NB4 (cell line): Measurements from ENCODE around the gene AKAP10.
"Not testable (repeated sequence)": the region's sequence is repeated elsewhere in the genome, so short reads cannot be mapped to it uniquely, and the experiment has no call there.

Experiments used
- DNase-seq: peaks from one replicate; pipeline ENCODE4 v3.0.0; 2010; ENCODE audit warnings: low read depth
- H3K4me3 ChIP-seq: one replicate; pipeline ENCODE4 v1.5.1; 2011; ENCODE audit warnings: mild to moderate bottlenecking, low read depth, low read length, moderate library complexity
- CTCF ChIP-seq: IDR thresholded peaks from one replicate; pipeline ENCODE4 v1.5.1; 2012; ENCODE audit warnings: low read depth, low read length
- MAX ChIP-seq: IDR thresholded peaks from 2 replicates; pipeline ENCODE4 v1.6.1; 2011; ENCODE audit warnings: low read depth, low read length
- MYC ChIP-seq: IDR thresholded peaks from 2 replicates; pipeline ENCODE4 v1.6.1; 2011; ENCODE audit warnings: low read depth, low read length
- POLR2A ChIP-seq: IDR thresholded peaks from 2 replicates; pipeline ENCODE4 v1.6.1; 2011; ENCODE audit warnings: mild to moderate bottlenecking; ENCODE audit not compliant: insufficient read length; ENCODE audit errors: extremely low read depth

Gene AKAP10

GRCh38 chr17:19873346-19873745, 104.3 kb downstream of the AKAP10 start:
- no peak for DNase-seq
- H3K4me3 ChIP-seq = no peak overlapping the region
- TF ChIP-seq CTCF = no peak
- no peak for TF ChIP-seq POLR2A
- TF ChIP-seq MYC = no peak
- TF ChIP-seq MAX = no peak

- no peak overlapping the region for H3K4me3 ChIP-seq
- TF ChIP-seq MAX = no peak
- TF ChIP-seq POLR2A = no peak
- no peak for TF ChIP-seq CTCF
- no peak for TF ChIP-seq MYC
Observed at GRCh38 chr17:19868079-19868395, 109.6 kb downstream of the AKAP10 start.

GRCh38 chr17:19867329-19868078, 110.1 kb downstream of the AKAP10 start, which contains the start of gene ULK2:
TSS of gene ULK2 (minus strand) at chr17:19867936. CDS start at chr17:19867417, 519 bp downstream.
- no peak for TF ChIP-seq MYC
- peak; percentile 2 for TF ChIP-seq CTCF
- TF ChIP-seq POLR2A = no peak
- no peak for TF ChIP-seq MAX
- DNase-seq = peak; percentile 68
- H3K4me3 ChIP-seq = peak within 1 kb of the TSS; percentile 46

More at GRCh38 chr17:19868079-19868395, 109.6 kb downstream of the AKAP10 start:
- no peak for DNase-seq

GRCh38 chr17:19867079-19867328, 110.6 kb downstream of the AKAP10 start:
- DNase-seq = peak; percentile 77
- H3K4me3 ChIP-seq = peak overlapping the region; percentile 46
- peak; percentile 24 for TF ChIP-seq CTCF
- TF ChIP-seq MAX = no peak

- no peak overlapping the region for H3K4me3 ChIP-seq
- no peak for DNase-seq
- TF ChIP-seq MYC = no peak
- no peak for TF ChIP-seq MAX
- no peak for TF ChIP-seq POLR2A
- TF ChIP-seq CTCF = no peak
Observed at GRCh38 chr17:19865021-19865420, 112.6 kb downstream of the AKAP10 start.

GRCh38 chr17:19860647-19861177, 116.9 kb downstream of the AKAP10 start:
- not testable (repeated sequence) for H3K4me3 ChIP-seq, DNase-seq
